Activated T-cell treated with anti-CD3 and anti-CD28 coated beads, Interleukin-2, amount 50 U/mL, for 72 hours (primary cell): ENCODE data around the gene MINDY4. TPM values are rescaled to one million over a fixed set of nuclear protein-coding genes. Genes with fewer than 3 reads are reported as not detected.
"Not testable (repeated sequence)": the region's sequence is repeated elsewhere in the genome, so short reads cannot be mapped to it uniquely, and the experiment has no call there.

ENCODE experiments used
- ATAC-seq, 2 donors: fragments of 150-1000 bp; cut with Tn5 transposase; replicated peaks in 1 of 2; 2 replicates each; pipeline ENCODE4 v1.10.0; 2021; ENCODE audit warnings: moderate library complexity in 2 of 2, mild to moderate bottlenecking in 1 of 2
- DNase-seq, 2 donors: peaks; one replicate each; pipeline ENCODE4 v3.0.0; 2021 to 2022; ENCODE audit warnings: mixed read lengths in 1 of 2
- H3K27ac Mint-ChIP-seq: one replicate; pipeline ENCODE4 v1.8.0; 2022; ENCODE audit warnings: mild to moderate bottlenecking, moderate library complexity, mixed read lengths
- H3K27me3 Mint-ChIP-seq: one replicate; pipeline ENCODE4 v1.8.0; 2022; ENCODE audit warnings: low read depth, mixed read lengths
- H3K36me3 Mint-ChIP-seq, 2 donors: one replicate each; pipeline ENCODE4 v1.8.0; 2022; ENCODE audit warnings: mixed read lengths in 2 of 2, mild to moderate bottlenecking in 1 of 2; ENCODE audit not compliant: insufficient read depth in 2 of 2
- H3K4me1 Mint-ChIP-seq: one replicate; pipeline ENCODE4 v1.8.0; 2022; ENCODE audit warnings: low read depth, mixed read lengths
- H3K4me3 Mint-ChIP-seq, 2 donors: one replicate each; pipeline ENCODE4 v1.8.0; 2022; ENCODE audit warnings: mild to moderate bottlenecking in 2 of 2, mixed read lengths in 2 of 2, moderate library complexity in 2 of 2
- H3K9me3 Mint-ChIP-seq, 2 donors: one replicate each; pipeline ENCODE4 v1.8.0; 2022; ENCODE audit warnings: mixed read lengths in 2 of 2
- total RNA-seq, 2 donors: library from RNA; stranded (reverse); gene quantifications; one replicate each; pipeline ENCODE4 v1.2.3, GENCODE V29; 2022

MINDY4 gene
- total RNA-seq, 2 donors from 2014 or later, result 1.1 to 1.9 TPM

- H3K4me3 Mint-ChIP-seq, result no peak overlapping the region
- no peaks in the 10 kb centered on the region for H3K27me3 Mint-ChIP-seq
- peaks cover 9% of the 10 kb centered on the region for H3K4me1 Mint-ChIP-seq
- H3K36me3 Mint-ChIP-seq, result peaks cover 4 to 8% of the 10 kb centered on the region in 2 donors
- no peak overlapping the region for H3K27ac Mint-ChIP-seq
- no peak for ATAC-seq
- no peaks in the 10 kb centered on the region for H3K9me3 Mint-ChIP-seq
- DNase-seq, result no peak
Observed at GRCh38 chr7:30824821-30825720, 53.9 kb downstream of the MINDY4 start.

- H3K4me3 Mint-ChIP-seq, result no peak overlapping the region
- peaks cover 5% of the 10 kb centered on the region in 2 donors for H3K9me3 Mint-ChIP-seq
- H3K36me3 Mint-ChIP-seq, result peaks cover 10 to 15% of the 10 kb centered on the region in 2 donors
- ATAC-seq (no peak), DNase-seq (no peak)
- no peaks in the 10 kb centered on the region for H3K27me3 Mint-ChIP-seq
- H3K4me1 Mint-ChIP-seq, result peaks cover 9% of the 10 kb centered on the region
- no peak overlapping the region for H3K27ac Mint-ChIP-seq
Observed at GRCh38 chr7:30826181-30826580, 55.0 kb downstream of the MINDY4 start.

DNA sequence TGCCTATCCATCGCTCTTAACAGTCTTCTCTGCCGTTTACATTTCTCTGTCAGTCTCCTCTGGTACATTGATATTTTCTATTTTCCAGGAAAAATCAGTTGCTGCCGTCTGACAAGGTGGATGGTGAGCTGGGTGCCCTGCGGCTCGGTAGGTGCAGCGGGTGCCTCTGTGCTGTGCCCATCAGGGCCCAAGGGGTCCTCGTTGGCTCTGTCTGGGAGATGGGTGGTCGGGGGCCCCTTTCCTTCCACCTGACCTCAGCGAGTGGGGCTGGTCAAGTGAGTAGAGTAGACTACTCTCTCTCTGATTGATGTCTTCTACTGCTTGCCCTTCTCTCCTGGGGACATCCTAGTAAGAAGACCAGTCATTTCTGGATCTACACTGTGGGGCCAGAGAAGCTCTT is 57.4 kb downstream of the MINDY4 start:
- DNase-seq (no peak), ATAC-seq (no peak)
- Mint-ChIP-seq H3K9me3 (peaks cover 13 to 14% of the 10 kb centered on the region in 2 donors), H3K4me3 (no peak overlapping the region), H3K36me3 (peaks cover 18 to 23% of the 10 kb centered on the region in 2 donors), H3K27me3 (no peaks in the 10 kb centered on the region), H3K27ac (no peak overlapping the region), H3K4me1 (peaks cover 9% of the 10 kb centered on the region)

- ATAC-seq, result no peak
- H3K4me1 Mint-ChIP-seq, result peaks cover 9% of the 10 kb centered on the region
- H3K36me3 Mint-ChIP-seq, result peaks cover 18 to 24% of the 10 kb centered on the region in 2 donors
- no peaks in the 10 kb centered on the region for H3K27me3 Mint-ChIP-seq
- no peak overlapping the region for H3K27ac Mint-ChIP-seq
- no peak for DNase-seq
- no peak overlapping the region for H3K4me3 Mint-ChIP-seq
- peaks cover 13 to 16% of the 10 kb centered on the region in 2 donors for H3K9me3 Mint-ChIP-seq
Observed at GRCh38 chr7:30829471-30829870, 58.3 kb downstream of the MINDY4 start.

DNA sequence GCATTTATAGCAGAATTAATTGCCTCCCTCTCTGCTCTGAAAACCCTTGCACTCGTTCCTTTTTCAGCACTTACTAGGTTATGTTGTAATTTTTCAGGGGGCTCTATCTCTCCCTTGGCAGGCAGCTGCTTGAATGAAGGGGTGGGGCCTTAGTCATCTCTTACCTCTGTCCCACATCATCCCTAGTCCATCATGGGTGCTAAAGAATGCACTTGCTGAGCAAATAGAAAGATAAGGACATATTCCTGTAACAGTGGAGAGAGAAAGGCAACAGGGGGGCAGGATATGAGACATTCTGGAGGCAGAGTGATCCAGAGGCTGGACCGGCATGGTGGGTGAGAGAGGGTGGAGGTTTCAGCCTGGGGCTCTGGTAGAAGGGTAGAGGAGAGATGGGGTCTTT is 60.0 kb downstream of the MINDY4 start:
- DNase-seq (no peak), ATAC-seq (no peak)
- no peaks in the 10 kb centered on the region for H3K27me3 Mint-ChIP-seq
- no peak overlapping the region for H3K4me3 Mint-ChIP-seq
- peaks cover 17 to 20% of the 10 kb centered on the region in 2 donors for H3K9me3 Mint-ChIP-seq
- H3K36me3 Mint-ChIP-seq, result peaks cover 18 to 31% of the 10 kb centered on the region in 2 donors
- peaks cover 9% of the 10 kb centered on the region for H3K4me1 Mint-ChIP-seq
- H3K27ac Mint-ChIP-seq, result no peak overlapping the region

- Mint-ChIP-seq H3K4me3 (no peak overlapping the region), H3K9me3 (peaks cover 17 to 20% of the 10 kb centered on the region in 2 donors), H3K36me3 (peaks cover 18 to 31% of the 10 kb centered on the region in 2 donors), H3K27me3 (no peaks in the 10 kb centered on the region), H3K4me1 (peaks cover 9% of the 10 kb centered on the region), H3K27ac (no peak overlapping the region)
- no peak for DNase-seq
- no peak for ATAC-seq
Observed at GRCh38 chr7:30831936-30832335, 60.7 kb downstream of the MINDY4 start.

DNA sequence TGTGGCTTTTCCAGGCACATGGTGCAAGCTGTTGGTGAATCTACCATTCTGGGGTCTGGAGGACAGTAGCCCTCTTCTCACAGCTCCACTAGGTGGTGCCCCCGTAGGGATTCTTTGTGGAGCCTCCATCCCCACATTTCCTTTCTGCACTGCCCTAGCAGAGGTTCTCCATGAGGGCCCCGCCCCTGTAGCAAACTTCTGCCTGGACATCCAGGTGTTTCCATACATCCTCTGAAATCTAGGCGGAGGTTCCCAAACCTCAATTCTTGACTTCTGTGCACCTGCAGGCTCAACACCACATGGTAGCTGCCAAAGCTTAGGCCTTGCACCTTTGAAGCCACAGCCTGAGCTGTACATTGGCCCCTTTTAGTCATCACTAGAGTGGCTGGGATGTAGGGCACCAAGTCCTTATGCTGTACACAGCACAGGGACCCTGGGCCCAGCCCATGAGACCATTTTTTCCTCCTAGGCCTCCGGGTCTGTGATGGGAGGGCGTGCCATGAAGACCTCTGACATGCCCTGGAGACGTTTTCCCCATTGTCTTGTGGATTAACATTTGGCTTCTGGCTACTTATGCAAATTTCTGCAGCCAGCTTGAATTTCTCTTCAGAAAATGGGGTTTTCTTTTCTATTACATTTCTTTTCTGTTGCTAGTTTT is 62.9 kb downstream of the MINDY4 start:
- H3K4me1 Mint-ChIP-seq, DNase-seq, ATAC-seq, H3K27me3 Mint-ChIP-seq, H3K27ac Mint-ChIP-seq, H3K4me3 Mint-ChIP-seq: not testable (repeated sequence)
- peaks cover 17 to 20% of the 10 kb centered on the region in 2 donors for H3K9me3 Mint-ChIP-seq
- peaks cover 18 to 30% of the 10 kb centered on the region in 2 donors for H3K36me3 Mint-ChIP-seq

GRCh38 chr7:30835396-30835915 is 64.2 kb downstream of the MINDY4 start:
- Mint-ChIP-seq H3K27ac (no peak overlapping the region), H3K36me3 (peaks cover 12 to 23% of the 10 kb centered on the region in 2 donors), H3K27me3 (no peaks in the 10 kb centered on the region), H3K4me3 (no peak overlapping the region), H3K4me1 (no peaks in the 10 kb centered on the region), H3K9me3 (peaks cover 17 to 20% of the 10 kb centered on the region in 2 donors)
- DNase-seq (no peak), ATAC-seq (no peak)

GRCh38 chr7:30836991-30837390 is 65.8 kb downstream of the MINDY4 start:
- Mint-ChIP-seq H3K27me3 (no peaks in the 10 kb centered on the region), H3K4me3 (no peak overlapping the region), H3K27ac (no peak overlapping the region), H3K9me3 (peaks cover 10 to 13% of the 10 kb centered on the region in 2 donors), H3K36me3 (peaks cover 8 to 15% of the 10 kb centered on the region in 2 donors), H3K4me1 (no peaks in the 10 kb centered on the region)
- ATAC-seq (no peak), DNase-seq (no peak)

DNA sequence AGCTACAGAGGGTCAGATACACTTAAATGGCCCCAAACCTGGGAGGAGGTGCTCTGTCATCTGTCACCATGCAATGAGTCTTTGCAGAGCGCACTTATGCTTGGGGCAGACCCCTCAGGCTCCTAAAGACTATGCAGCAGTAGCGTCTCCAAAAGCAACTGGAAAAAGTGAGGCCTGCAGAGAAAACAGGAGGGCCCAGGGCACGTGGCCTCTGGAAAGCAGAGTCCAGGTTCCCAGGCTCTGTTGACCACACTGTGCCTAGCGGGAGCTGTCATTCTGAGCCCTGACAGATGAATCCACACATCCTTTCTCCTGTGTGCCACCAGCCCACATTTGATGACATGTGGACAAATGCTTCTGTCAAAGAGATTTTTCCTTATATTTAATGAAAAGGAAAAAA is 66.4 kb downstream of the MINDY4 start:
- no peak overlapping the region for H3K4me3 Mint-ChIP-seq
- ATAC-seq (no peak), DNase-seq (no peak)
- H3K27me3 Mint-ChIP-seq, result no peaks in the 10 kb centered on the region
- peaks cover 8 to 14% of the 10 kb centered on the region in 2 donors for H3K36me3 Mint-ChIP-seq
- H3K27ac Mint-ChIP-seq, result no peak overlapping the region
- H3K9me3 Mint-ChIP-seq, result peaks cover 8 to 13% of the 10 kb centered on the region in 2 donors
- no peaks in the 10 kb centered on the region for H3K4me1 Mint-ChIP-seq

DNA sequence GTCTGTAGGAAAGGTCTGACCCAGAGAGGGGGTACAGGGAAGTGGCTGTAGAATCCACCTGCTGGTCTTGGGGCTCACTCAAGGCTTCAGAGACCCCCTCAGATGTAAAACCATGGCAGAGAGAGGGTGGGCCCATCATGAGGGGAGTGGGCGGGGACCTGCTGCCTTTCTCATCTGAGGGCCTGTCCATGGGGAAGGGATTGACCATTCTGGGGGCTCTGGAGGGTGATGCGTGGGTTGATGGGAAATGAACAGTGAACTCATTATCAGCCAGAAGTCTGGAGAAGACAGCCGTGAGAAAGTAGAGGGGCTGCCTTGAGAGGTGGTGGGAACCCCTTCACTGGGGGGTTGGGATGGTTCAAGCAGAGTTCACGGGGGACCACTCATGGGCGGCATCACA is 66.8 kb downstream of the MINDY4 start:
- ATAC-seq (no peak), DNase-seq (no peak)
- H3K4me1 Mint-ChIP-seq, result no peaks in the 10 kb centered on the region
- H3K27me3 Mint-ChIP-seq, result no peaks in the 10 kb centered on the region
- H3K36me3 Mint-ChIP-seq, result peaks cover 4 to 10% of the 10 kb centered on the region in 2 donors
- no peak overlapping the region for H3K27ac Mint-ChIP-seq
- H3K9me3 Mint-ChIP-seq, result peaks cover 5 to 9% of the 10 kb centered on the region in 2 donors
- H3K4me3 Mint-ChIP-seq, result no peak overlapping the region

DNA sequence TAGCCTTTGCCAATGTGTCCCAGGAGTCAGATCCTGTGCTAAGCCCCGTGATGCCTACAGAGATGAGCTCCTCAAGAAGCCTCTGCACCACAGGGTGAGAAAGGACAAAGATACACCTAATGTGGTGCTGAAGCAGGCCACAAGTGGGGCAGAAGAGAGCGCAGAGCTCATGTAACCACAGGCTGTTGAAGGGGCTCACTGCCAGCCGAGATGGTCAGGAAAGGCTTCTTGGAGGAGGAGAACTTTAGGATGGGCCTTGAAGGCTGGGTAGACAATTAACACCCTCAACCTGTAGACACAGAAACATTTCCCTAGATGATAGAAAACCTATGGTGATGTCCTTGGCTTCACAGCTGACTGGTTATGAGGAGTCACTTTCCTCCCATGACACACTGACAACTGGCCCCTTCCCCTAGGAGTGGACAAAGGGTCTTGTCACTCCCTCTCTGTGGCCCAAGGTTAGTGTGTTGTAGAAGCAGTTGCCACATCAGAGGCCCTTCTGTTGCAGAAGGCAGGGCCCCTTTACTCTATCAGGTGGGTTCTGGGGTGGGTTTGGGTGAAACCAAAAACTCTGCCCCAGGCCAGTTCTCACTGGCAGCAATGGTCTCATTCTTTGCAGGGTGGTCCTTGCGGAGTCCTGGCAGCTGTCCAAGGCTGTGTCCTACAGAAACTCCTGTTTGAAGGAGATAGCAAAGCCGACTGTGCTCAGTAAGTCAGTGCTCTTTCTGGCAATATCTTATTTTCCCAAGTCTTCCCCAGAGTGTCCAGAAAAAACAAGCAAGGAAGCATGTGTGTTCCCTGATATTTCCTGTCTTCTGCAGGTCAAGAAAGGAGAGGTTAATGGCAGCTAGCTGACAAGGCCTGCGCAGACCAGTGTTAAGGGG is 69.2 kb downstream of the MINDY4 start:
- Mint-ChIP-seq H3K27me3 (no peaks in the 10 kb centered on the region), H3K4me3 (no peak overlapping the region), H3K9me3 (no peaks in the 10 kb centered on the region), H3K4me1 (no peaks in the 10 kb centered on the region), H3K36me3 (no peaks in the 10 kb centered on the region), H3K27ac (no peak overlapping the region)
- no peak for DNase-seq
- no peak for ATAC-seq
